Progenitor cell of endocrine pancreas (in vitro differentiated cells): Measurements from ENCODE around the gene CLASRP. TPM values are rescaled to one million over a fixed set of nuclear protein-coding genes. Genes with fewer than 3 reads are reported as not detected.

Source experiments
- DNase-seq: peaks from one replicate; pipeline ENCODE4 v3.0.0; 2021; ENCODE audit warnings: low spot score; ENCODE audit not compliant: unreplicated experiment
- H3K27ac Mint-ChIP-seq: 2 replicates; pipeline ENCODE4 v1.8.0; 2021; ENCODE audit warnings: mild to moderate bottlenecking, moderate library complexity, mixed read lengths
- H3K27me3 Mint-ChIP-seq: 2 replicates; pipeline ENCODE4 v1.8.0; 2021; ENCODE audit warnings: mixed read lengths
- H3K36me3 Mint-ChIP-seq: 2 replicates; pipeline ENCODE4 v1.8.0; 2022; ENCODE audit warnings: mixed read lengths; ENCODE audit not compliant: insufficient read depth
- H3K4me1 Mint-ChIP-seq: 2 replicates; pipeline ENCODE4 v1.8.0; 2021; ENCODE audit warnings: low read depth, mixed read lengths
- H3K4me3 Mint-ChIP-seq: 2 replicates; pipeline ENCODE4 v1.8.0; 2021; ENCODE audit warnings: low read depth, mild to moderate bottlenecking, moderate library complexity, mixed read lengths
- H3K9me3 Mint-ChIP-seq: 2 replicates; pipeline ENCODE4 v1.8.0; 2021; ENCODE audit warnings: low read depth, mixed read lengths
- total RNA-seq: library from RNA; stranded (reverse); gene quantifications from 2 replicates; pipeline ENCODE4 v1.2.1, GENCODE V29; 2021
- TF ChIP-seq, protein P1 (sequence below): fragments of 200-600 bp; sonication (generic); IDR thresholded peaks from one replicate; pipeline ENCODE4 v1.5.0; 2021; ENCODE audit warnings: antibody characterized with exemption, mild to moderate bottlenecking; ENCODE audit not compliant: unreplicated experiment

Gene CLASRP
- total RNA-seq, 1 donor from 2014 or later: 111 TPM

- Mint-ChIP-seq H3K9me3 (no peaks in the 10 kb centered on the region), H3K27me3 (no peaks in the 10 kb centered on the region), H3K4me3 (peak overlapping the region; percentile 81), H3K4me1 (peaks cover 23% of the 10 kb centered on the region), H3K27ac (peak overlapping the region; percentile 100), H3K36me3 (peaks cover 10% of the 10 kb centered on the region)
- TF ChIP-seq, protein P1, sequence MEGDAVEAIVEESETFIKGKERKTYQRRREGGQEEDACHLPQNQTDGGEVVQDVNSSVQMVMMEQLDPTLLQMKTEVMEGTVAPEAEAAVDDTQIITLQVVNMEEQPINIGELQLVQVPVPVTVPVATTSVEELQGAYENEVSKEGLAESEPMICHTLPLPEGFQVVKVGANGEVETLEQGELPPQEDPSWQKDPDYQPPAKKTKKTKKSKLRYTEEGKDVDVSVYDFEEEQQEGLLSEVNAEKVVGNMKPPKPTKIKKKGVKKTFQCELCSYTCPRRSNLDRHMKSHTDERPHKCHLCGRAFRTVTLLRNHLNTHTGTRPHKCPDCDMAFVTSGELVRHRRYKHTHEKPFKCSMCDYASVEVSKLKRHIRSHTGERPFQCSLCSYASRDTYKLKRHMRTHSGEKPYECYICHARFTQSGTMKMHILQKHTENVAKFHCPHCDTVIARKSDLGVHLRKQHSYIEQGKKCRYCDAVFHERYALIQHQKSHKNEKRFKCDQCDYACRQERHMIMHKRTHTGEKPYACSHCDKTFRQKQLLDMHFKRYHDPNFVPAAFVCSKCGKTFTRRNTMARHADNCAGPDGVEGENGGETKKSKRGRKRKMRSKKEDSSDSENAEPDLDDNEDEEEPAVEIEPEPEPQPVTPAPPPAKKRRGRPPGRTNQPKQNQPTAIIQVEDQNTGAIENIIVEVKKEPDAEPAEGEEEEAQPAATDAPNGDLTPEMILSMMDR: no peak
- no peak for DNase-seq
Measured at GRCh38 chr19:45090606-45091005, 51.8 kb downstream of the CLASRP start.

GRCh38 chr19:45091031-45091923, 52.4 kb downstream of the CLASRP start:
- peak; percentile 98 for DNase-seq
- Mint-ChIP-seq H3K36me3 (peaks cover 10% of the 10 kb centered on the region), H3K4me1 (peaks cover 27% of the 10 kb centered on the region), H3K9me3 (no peaks in the 10 kb centered on the region), H3K27ac (peak overlapping the region; percentile 100), H3K4me3 (peak overlapping the region; percentile 81), H3K27me3 (no peaks in the 10 kb centered on the region)
- TF ChIP-seq, protein P1: no peak

GRCh38 chr19:45092747-45093678, 54.2 kb downstream of the CLASRP start, which contains the start of gene PPP1R37:
TSS of gene PPP1R37 (plus strand) at chr19:45093179. CDS start at chr19:45093326, 147 bp downstream.
- Mint-ChIP-seq H3K27ac (peak within 1 kb of the TSS; percentile 100), H3K27me3 (no peaks in the 10 kb centered on the region), H3K9me3 (no peaks in the 10 kb centered on the region), H3K4me3 (peak within 1 kb of the TSS; percentile 81), H3K4me1 (peaks cover 42% of the 10 kb centered on the region), H3K36me3 (peaks cover 6% of the 10 kb centered on the region)
- TF ChIP-seq, protein P1: peak; percentile 50
- peak; percentile 85 for DNase-seq

- peak overlapping the region; percentile 85 for H3K27ac Mint-ChIP-seq
- no peak for DNase-seq
- no peaks in the 10 kb centered on the region for H3K27me3 Mint-ChIP-seq
- TF ChIP-seq, protein P1: no peak
- peaks cover 5% of the 10 kb centered on the region for H3K36me3 Mint-ChIP-seq
- no peaks in the 10 kb centered on the region for H3K9me3 Mint-ChIP-seq
- H3K4me1 Mint-ChIP-seq: peaks cover 48% of the 10 kb centered on the region
- peak overlapping the region; percentile 81 for H3K4me3 Mint-ChIP-seq
Measured at GRCh38 chr19:45094137-45094536, 55.3 kb downstream of the CLASRP start.

GRCh38 chr19:45094707-45095106, 55.9 kb downstream of the CLASRP start:
- H3K27me3 Mint-ChIP-seq: no peaks in the 10 kb centered on the region
- peak overlapping the region; percentile 81 for H3K4me3 Mint-ChIP-seq
- no peaks in the 10 kb centered on the region for H3K9me3 Mint-ChIP-seq
- TF ChIP-seq, protein P1: no peak
- H3K36me3 Mint-ChIP-seq: peaks cover 5% of the 10 kb centered on the region
- peak overlapping the region; percentile 75 for H3K27ac Mint-ChIP-seq
- peaks cover 51% of the 10 kb centered on the region for H3K4me1 Mint-ChIP-seq
- no peak for DNase-seq
